ENCODE data around the gene DMXL1.

The DMXL1 gene

DNA sequence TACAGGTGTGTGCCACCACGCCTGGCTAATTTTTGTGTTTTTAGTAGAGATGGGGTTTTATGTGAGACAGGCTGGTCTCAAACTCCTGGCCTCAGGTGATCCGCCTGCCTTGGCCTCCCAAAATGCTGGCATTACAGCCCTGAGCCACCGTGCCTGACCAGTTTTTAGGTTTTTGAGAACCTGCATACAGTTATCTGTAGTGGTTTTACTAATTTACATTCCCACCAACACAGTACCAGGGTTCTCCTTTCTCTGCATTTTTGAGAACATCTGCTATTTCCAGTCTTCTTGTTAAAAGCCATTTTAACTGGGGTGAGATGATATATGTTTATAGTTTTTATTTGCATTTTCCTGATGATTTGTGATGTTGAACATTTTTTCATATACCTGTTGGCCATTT, 12.8 kb downstream of the DMXL1 start:
- no peaks in the 10 kb centered on the region for H3K27me3 ChIP-seq (ENCODE audit: insufficient read depth, low read length, poor library complexity)
- H3K4me2 ChIP-seq (ENCODE audit: insufficient read depth, low read length), result no peak overlapping the region
- no peak overlapping the region for H2AFZ ChIP-seq (ENCODE audit: low read depth, low read length)
- H3K27ac ChIP-seq (ENCODE audit: low read length), result no peak overlapping the region
- no peak for TF ChIP-seq EZH2 (IDR thresholded peaks at IDR 0.05; ENCODE audit: borderline replicate concordance, low read depth, low read length, severe bottlenecking)
- TF ChIP-seq, protein P1, sequence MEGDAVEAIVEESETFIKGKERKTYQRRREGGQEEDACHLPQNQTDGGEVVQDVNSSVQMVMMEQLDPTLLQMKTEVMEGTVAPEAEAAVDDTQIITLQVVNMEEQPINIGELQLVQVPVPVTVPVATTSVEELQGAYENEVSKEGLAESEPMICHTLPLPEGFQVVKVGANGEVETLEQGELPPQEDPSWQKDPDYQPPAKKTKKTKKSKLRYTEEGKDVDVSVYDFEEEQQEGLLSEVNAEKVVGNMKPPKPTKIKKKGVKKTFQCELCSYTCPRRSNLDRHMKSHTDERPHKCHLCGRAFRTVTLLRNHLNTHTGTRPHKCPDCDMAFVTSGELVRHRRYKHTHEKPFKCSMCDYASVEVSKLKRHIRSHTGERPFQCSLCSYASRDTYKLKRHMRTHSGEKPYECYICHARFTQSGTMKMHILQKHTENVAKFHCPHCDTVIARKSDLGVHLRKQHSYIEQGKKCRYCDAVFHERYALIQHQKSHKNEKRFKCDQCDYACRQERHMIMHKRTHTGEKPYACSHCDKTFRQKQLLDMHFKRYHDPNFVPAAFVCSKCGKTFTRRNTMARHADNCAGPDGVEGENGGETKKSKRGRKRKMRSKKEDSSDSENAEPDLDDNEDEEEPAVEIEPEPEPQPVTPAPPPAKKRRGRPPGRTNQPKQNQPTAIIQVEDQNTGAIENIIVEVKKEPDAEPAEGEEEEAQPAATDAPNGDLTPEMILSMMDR (IDR thresholded peaks at IDR 0.05; ENCODE audit: borderline replicate concordance, extremely low read depth, low read length, poor library complexity, severe bottlenecking), result no peak
- peaks cover 6% of the 10 kb centered on the region for H3K4me1 ChIP-seq (ENCODE audit: insufficient read depth, low read length)
- no peak for ATAC-seq (ENCODE audit: insufficient read depth, low read depth)
- H3K36me3 ChIP-seq (ENCODE audit: insufficient read depth, low read length), result 0 out of 2 replicates have a peak, but pooled peaks cover 6% of the 10 kb centered on the region
- no peak overlapping the region for H3K4me3 ChIP-seq (ENCODE audit: low read depth in 1 of 2, low read length in 2 of 2)
- no peak overlapping the region for H3K9ac ChIP-seq (ENCODE audit: low read depth, low read length)
- no peak for DNase-seq
- no peaks in the 10 kb centered on the region for H4K20me1 ChIP-seq (ENCODE audit: insufficient read depth, low read length)
- H3K9me3 ChIP-seq (ENCODE audit: insufficient read depth, low read length, severe bottlenecking), result no peaks in the 10 kb centered on the region
- H3K79me2 ChIP-seq (ENCODE audit: insufficient read depth, low read length), result peaks cover 89% of the 10 kb centered on the region

DNA sequence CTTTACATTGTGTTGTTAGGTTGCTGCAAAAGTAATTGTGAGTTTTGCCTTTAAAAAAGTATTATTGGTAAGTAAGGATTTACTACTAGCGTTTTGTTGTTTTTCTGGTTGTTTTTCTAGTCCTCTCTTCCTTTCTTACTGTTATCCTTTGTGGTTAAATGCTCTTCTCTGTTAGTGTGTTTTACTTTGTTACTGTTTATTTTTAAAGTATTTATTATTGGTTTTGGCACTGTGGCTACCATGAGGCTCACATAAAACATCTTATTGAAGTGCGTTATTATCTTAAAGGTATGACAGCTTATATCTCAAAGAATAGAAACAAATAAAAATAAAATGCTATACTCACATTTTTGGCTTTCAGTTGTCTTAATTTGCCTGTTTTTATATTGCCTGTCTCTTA, 17.6 kb downstream of the DMXL1 start:
- TF ChIP-seq, protein P1 (IDR thresholded peaks at IDR 0.05; ENCODE audit: borderline replicate concordance, extremely low read depth, low read length, poor library complexity, severe bottlenecking), result no peak
- TF ChIP-seq EZH2 (IDR thresholded peaks at IDR 0.05; ENCODE audit: borderline replicate concordance, low read depth, low read length, severe bottlenecking), result no peak
- Histone ChIP-seq H3K36me3 (ENCODE audit: insufficient read depth, low read length) (0 out of 2 replicates have a peak, but pooled peaks cover under 1% of the 10 kb centered on the region), H3K9me3 (ENCODE audit: insufficient read depth, low read length, severe bottlenecking) (peaks cover 3% of the 10 kb centered on the region), H3K79me2 (ENCODE audit: insufficient read depth, low read length) (peaks cover 85% of the 10 kb centered on the region), H3K9ac (ENCODE audit: low read depth, low read length) (no peak overlapping the region), H3K4me2 (ENCODE audit: insufficient read depth, low read length) (no peak overlapping the region), H3K27ac (ENCODE audit: low read length) (no peak overlapping the region), H3K4me3 (ENCODE audit: low read depth in 1 of 2, low read length in 2 of 2) (no peak overlapping the region), H3K4me1 (ENCODE audit: insufficient read depth, low read length) (no peaks in the 10 kb centered on the region), H4K20me1 (ENCODE audit: insufficient read depth, low read length) (no peaks in the 10 kb centered on the region; the same call in 1 of the 2 replicates), H2AFZ (ENCODE audit: low read depth, low read length) (no peak overlapping the region), H3K27me3 (ENCODE audit: insufficient read depth, low read length, poor library complexity) (no peaks in the 10 kb centered on the region)
- ATAC-seq (ENCODE audit: insufficient read depth, low read depth), result no peak
- DNase-seq, result no peak

DNA sequence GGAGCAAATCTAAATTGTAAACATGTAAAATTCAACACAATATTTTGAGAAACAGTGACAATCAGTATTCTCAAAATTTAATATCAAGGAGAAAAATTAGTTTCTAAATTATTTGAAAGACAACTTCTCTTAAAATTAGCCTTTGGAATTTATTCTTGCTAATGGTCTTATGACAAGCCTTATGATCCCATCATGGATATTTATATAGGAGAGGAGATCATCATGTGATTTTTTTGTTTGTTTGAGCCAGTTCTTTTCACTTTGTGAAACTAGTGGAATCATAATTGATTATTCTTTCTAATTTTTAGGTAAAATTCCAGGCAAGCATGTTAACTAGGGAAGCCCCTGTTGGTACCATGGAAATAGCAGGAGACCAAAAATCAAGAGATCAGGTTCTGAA, 24.7 kb downstream of the DMXL1 start:
- H3K9me3 ChIP-seq (ENCODE audit: insufficient read depth, low read length, severe bottlenecking), result peaks cover 1% of the 10 kb centered on the region
- no peak for DNase-seq
- H3K4me2 ChIP-seq (ENCODE audit: insufficient read depth, low read length), result no peak overlapping the region
- no peak overlapping the region for H3K27ac ChIP-seq (ENCODE audit: low read length)
- no peaks in the 10 kb centered on the region for H3K4me1 ChIP-seq (ENCODE audit: insufficient read depth, low read length)
- no peak for ATAC-seq (ENCODE audit: insufficient read depth, low read depth)
- peaks cover 65% of the 10 kb centered on the region for H3K79me2 ChIP-seq (ENCODE audit: insufficient read depth, low read length)
- H3K4me3 ChIP-seq (ENCODE audit: low read depth in 1 of 2, low read length in 2 of 2), result no peak overlapping the region
- no peaks in the 10 kb centered on the region; the same call in 1 of the 2 replicates for H4K20me1 ChIP-seq (ENCODE audit: insufficient read depth, low read length)
- no peak overlapping the region for H2AFZ ChIP-seq (ENCODE audit: low read depth, low read length)
- TF ChIP-seq, protein P1 (IDR thresholded peaks at IDR 0.05; ENCODE audit: borderline replicate concordance, extremely low read depth, low read length, poor library complexity, severe bottlenecking), result no peak
- no peak for TF ChIP-seq EZH2 (IDR thresholded peaks at IDR 0.05; ENCODE audit: borderline replicate concordance, low read depth, low read length, severe bottlenecking)
- no peaks in the 10 kb centered on the region for H3K27me3 ChIP-seq (ENCODE audit: insufficient read depth, low read length, poor library complexity)
- H3K36me3 ChIP-seq (ENCODE audit: insufficient read depth, low read length), result peaks cover 15% of the 10 kb centered on the region; the same call in 1 of the 2 replicates
- H3K9ac ChIP-seq (ENCODE audit: low read depth, low read length), result no peak overlapping the region

DNA sequence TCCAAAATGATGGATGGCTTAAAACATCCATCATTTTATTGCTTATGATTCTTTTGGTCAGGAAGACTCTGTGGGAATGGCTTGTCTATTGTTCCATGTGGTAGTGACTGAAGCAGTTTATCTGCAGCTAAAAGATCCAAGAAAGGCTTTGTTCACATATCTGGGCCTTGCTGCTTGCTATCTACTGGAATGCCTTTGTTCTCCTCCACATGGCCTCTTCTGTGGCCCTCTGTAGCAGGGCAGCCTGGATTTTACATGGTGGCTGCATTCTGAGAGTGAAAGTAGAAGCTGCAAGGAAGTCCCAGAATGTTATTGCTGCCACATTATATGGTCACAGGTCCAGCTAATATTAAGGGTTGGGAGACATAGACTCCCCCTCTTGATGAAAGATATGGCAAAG, 35.1 kb downstream of the DMXL1 start:
- Histone ChIP-seq H3K4me2 (ENCODE audit: insufficient read depth, low read length) (no peak overlapping the region), H3K9me3 (ENCODE audit: insufficient read depth, low read length, severe bottlenecking) (no peaks in the 10 kb centered on the region), H3K4me1 (ENCODE audit: insufficient read depth, low read length) (no peaks in the 10 kb centered on the region), H3K4me3 (ENCODE audit: low read depth in 1 of 2, low read length in 2 of 2) (no peak overlapping the region), H3K79me2 (ENCODE audit: insufficient read depth, low read length) (no peaks in the 10 kb centered on the region), H2AFZ (ENCODE audit: low read depth, low read length) (no peak overlapping the region), H4K20me1 (ENCODE audit: insufficient read depth, low read length) (no peaks in the 10 kb centered on the region), H3K27me3 (ENCODE audit: insufficient read depth, low read length, poor library complexity) (no peaks in the 10 kb centered on the region), H3K9ac (ENCODE audit: low read depth, low read length) (no peak overlapping the region), H3K27ac (ENCODE audit: low read length) (no peak overlapping the region), H3K36me3 (ENCODE audit: insufficient read depth, low read length) (peaks cover 19% of the 10 kb centered on the region; the same call in 1 of the 2 replicates)
- DNase-seq (no peak), ATAC-seq (ENCODE audit: insufficient read depth, low read depth) (no peak)
- TF ChIP-seq, protein P1 (IDR thresholded peaks at IDR 0.05; ENCODE audit: borderline replicate concordance, extremely low read depth, low read length, poor library complexity, severe bottlenecking), result no peak
- TF ChIP-seq EZH2 (IDR thresholded peaks at IDR 0.05; ENCODE audit: borderline replicate concordance, low read depth, low read length, severe bottlenecking), result no peak
